Activated CD4-positive, alpha-beta memory T cell treated with anti-CD3 and anti-CD28 coated beads for 36 hours (primary cell): ENCODE data around the gene ALLC. TPM values are rescaled to one million over a fixed set of nuclear protein-coding genes. Genes with fewer than 3 reads are reported as not detected.
"Not testable (repeated sequence)": the region's sequence is repeated elsewhere in the genome, so short reads cannot be mapped to it uniquely, and the experiment has no call there.

Source experiments
- CTCF ChIA-PET: fragments of 350-600 bp; sonication (Branson Sonifier 250); formaldehyde crosslinking; loops from one replicate; lab custom pipeline; 2021; ENCODE audit warnings: antibody characterized with exemption, inconsistent platforms; lab: Charles Lee
- POLR2A ChIA-PET: fragments of 350-600 bp; sonication (Branson Sonifier 250); formaldehyde crosslinking; loops from one replicate; lab custom pipeline; 2021; ENCODE audit warnings: antibody characterized with exemption; lab: Charles Lee
- DNase-seq: peaks from one replicate; pipeline ENCODE4 v3.0.0-alpha.2; 2020
- H3K27ac Mint-ChIP-seq: one replicate; pipeline ENCODE4 v1.8.0; 2021; ENCODE audit warnings: mixed read lengths
- H3K27me3 Mint-ChIP-seq: one replicate; pipeline ENCODE4 v1.8.0; 2021; ENCODE audit warnings: mixed read lengths
- H3K36me3 Mint-ChIP-seq: one replicate; pipeline ENCODE4 v1.8.0; 2021; ENCODE audit warnings: mixed read lengths
- H3K4me1 Mint-ChIP-seq: one replicate; pipeline ENCODE4 v1.8.0; 2021; ENCODE audit warnings: low read depth, mixed read lengths
- H3K4me3 Mint-ChIP-seq: one replicate; pipeline ENCODE4 v1.8.0; 2021; ENCODE audit warnings: mild to moderate bottlenecking, mixed read lengths
- H3K9me3 Mint-ChIP-seq: one replicate; pipeline ENCODE4 v1.8.0; 2021; ENCODE audit warnings: mixed read lengths
- intact Hi-C: fragments of 100-400 bp; cut with micrococcal nuclease; formaldehyde crosslinking; loops from one replicate; pipeline ENCODE4 v1.15.1; 2023
- total RNA-seq, 2 experiments: library from RNA; stranded (reverse); gene quantifications; one replicate each; pipeline ENCODE4 v1.2.3, GENCODE V29; 2021

The ALLC gene
- total RNA-seq, 2 experiments from 2014 or later = not detected

DNA sequence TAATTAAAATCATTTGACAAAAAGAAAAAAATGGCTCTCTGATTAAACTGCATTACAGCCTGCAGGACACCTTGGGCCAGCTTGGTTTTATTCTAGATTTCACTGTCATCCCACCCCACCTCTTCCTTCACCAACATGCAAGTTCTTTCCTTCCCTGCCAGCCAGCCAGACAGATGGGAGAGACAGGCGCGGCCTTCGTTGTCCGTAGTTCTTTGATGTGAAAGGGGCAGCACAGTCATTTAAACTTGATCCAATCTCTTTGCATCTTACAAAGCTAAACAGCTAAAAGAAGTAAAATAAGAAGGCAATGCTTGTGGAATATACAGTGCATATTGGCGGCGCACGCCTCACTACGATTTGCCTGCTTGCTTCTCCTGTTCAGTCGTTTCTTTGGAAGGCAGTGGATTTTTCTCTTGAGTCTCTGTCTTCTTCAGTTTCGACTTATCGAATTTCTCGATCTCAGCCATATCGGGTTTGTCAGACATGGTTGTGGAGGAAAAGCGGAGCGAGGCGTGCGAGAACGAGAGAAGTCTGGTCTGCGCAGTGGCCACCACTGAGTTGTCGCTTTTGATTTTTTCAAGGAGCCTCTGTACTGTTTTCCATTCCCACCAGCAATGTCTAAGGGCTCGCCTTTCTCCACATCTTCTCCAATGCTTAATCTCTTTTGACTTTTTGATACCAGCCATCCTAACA, 40.7 kb upstream of the ALLC start:
- no peak for DNase-seq
- Mint-ChIP-seq H3K4me3 (no peak overlapping the region), H3K4me1 (no peaks in the 10 kb centered on the region), H3K9me3 (peaks cover 14% of the 10 kb centered on the region), H3K36me3 (no peaks in the 10 kb centered on the region), H3K27me3 (no peaks in the 10 kb centered on the region), H3K27ac (no peak overlapping the region)
- ChIA-PET CTCF (interaction anchor here (0.6 kb wide), 1 partner anchor 34 kb away, joined by 3 read pairs; no protein-coding TSS in a partner anchor), POLR2A (no interaction called here)
- intact Hi-C loops = no loop called here

DNA sequence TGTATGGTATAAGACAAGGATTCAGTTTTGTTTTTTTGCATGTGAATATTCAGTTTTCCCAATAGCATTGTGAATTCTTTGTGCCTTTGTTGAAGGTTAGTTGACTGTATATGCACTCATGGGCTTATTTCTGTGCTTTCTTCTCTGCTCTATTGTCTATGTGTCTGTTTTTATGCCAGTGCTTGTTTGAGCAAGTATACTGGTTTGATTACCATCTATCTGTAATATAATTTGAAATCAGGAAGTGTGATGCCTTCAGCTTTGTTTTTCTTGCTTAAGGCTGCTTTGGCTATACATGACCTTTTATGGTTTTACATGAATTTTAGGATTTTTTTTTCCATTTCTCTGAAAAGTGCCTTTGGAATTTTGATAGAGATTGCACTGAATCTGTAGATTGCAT, 39.6 kb upstream of the ALLC start:
- Mint-ChIP-seq H3K27ac (no peak overlapping the region), H3K27me3 (no peaks in the 10 kb centered on the region), H3K4me1 (no peaks in the 10 kb centered on the region), H3K9me3 (peaks cover 14% of the 10 kb centered on the region), H3K36me3 (no peaks in the 10 kb centered on the region), H3K4me3 (no peak overlapping the region)
- ChIA-PET CTCF (interaction anchor here (0.6 kb wide), 1 partner anchor 44 kb away, joined by 3 read pairs; no protein-coding TSS in a partner anchor), POLR2A (no interaction called here)
- DNase-seq = no peak
- intact Hi-C loops = no loop called here

DNA sequence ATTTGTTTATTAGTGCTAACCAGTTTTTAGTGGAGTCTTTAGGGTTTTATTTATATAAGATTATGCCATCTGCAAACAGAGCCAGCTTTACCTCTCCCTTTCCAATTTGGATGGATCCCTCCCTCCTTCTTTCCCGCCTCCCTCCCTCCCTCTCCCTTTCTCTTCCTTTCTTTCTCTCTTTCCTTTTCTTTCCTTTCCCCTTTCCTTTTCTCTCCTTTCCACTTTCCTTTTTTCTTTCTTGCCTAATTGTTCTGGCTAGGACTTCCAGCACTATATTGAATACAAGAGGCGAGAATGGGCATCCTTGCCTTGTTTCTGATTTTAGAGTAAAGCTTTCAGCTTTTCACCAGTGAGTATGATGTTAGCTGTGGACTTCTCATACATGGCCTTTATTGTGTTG, 39.0 kb upstream of the ALLC start:
- H3K27ac Mint-ChIP-seq = no peak overlapping the region

DNA sequence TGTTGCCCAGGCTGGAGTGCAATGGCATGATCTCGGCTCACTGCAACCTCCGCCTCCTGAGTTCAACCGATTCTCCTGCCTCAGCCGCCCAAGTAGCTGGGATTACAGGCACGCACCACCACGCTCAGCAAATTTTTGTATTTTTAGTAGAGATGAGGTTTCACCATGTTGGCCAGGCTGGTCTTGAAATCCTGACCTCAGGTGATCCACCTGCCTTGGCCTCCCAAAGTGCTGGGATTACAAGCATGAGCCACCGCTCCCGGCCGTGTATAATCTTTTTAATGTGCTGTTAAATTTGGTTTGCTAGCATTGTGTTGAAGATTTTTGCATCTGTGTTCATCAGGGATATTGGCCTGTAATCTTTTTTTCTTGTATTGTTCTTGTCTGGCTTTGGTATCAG, 38.3 kb upstream of the ALLC start:
- H3K27me3 Mint-ChIP-seq, CTCF ChIA-PET, H3K4me1 Mint-ChIP-seq: not testable (repeated sequence)

More for the DNA sequence above, 39.0 kb upstream of the ALLC start:
- Mint-ChIP-seq H3K4me1 (no peaks in the 10 kb centered on the region), H3K36me3 (no peaks in the 10 kb centered on the region), H3K4me3 (no peak overlapping the region), H3K9me3 (peaks cover 11% of the 10 kb centered on the region), H3K27me3 (no peaks in the 10 kb centered on the region)
- no peak for DNase-seq
- ChIA-PET POLR2A (no interaction called here), CTCF (no interaction called here)
- intact Hi-C loops = no loop called here

DNA sequence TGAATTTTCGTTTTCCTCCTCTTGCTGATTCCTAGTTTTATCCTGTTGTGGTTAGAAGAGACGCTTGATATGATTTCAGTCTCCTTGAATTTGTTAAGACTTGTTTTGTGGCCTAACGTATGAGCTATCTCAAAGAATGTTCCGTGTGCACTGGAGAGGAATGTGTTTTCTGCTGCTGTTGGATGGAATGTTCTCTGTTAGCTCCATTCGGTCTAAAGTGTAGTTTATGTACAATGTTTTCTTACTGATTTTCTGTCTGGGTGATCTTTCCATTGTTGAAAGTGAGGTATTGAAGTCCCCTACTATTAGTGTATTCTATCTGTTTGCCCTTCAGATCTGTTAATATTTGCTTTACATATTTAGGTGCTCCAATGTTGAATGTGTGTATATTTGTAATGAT, 37.2 kb upstream of the ALLC start:
- H3K36me3 Mint-ChIP-seq = no peaks in the 10 kb centered on the region
- no peaks in the 10 kb centered on the region for H3K4me1 Mint-ChIP-seq
- ChIA-PET POLR2A (no interaction called here), CTCF (interaction anchor here (0.6 kb wide), 1 partner anchor 179 kb away, joined by 3 read pairs; no protein-coding TSS in a partner anchor)
- no peaks in the 10 kb centered on the region for H3K27me3 Mint-ChIP-seq
- no peak for DNase-seq
- no peak overlapping the region for H3K4me3 Mint-ChIP-seq
- intact Hi-C loops = no loop called here
- no peak overlapping the region for H3K27ac Mint-ChIP-seq
- peaks cover 6% of the 10 kb centered on the region for H3K9me3 Mint-ChIP-seq

More for the DNA sequence above, 38.3 kb upstream of the ALLC start:
- peaks cover 11% of the 10 kb centered on the region for H3K9me3 Mint-ChIP-seq
- H3K36me3 Mint-ChIP-seq, H3K27ac Mint-ChIP-seq, POLR2A ChIA-PET, DNase-seq, H3K4me3 Mint-ChIP-seq, intact Hi-C loops: not testable (repeated sequence)

DNA sequence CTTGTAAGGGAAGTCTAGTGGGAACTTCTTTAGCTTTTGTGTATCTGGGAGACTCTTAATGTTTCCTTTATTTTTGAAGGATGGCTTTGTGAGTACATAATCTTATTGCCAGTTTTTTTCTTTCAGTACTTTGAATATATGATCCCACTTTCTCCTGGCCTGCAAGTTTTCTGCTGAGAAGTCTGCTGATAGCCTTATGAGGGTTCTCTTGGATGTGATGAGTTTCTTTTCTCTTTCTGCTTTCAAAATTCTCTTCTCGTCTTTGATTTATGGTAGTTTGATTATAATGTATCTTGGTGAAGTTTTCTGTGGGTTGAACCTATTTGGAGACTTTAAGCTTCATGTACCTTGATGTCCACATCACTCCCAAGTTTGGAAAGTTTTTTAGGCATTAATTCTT, 35.0 kb upstream of the ALLC start:
- H3K4me3 Mint-ChIP-seq = no peak overlapping the region
- peaks cover 4% of the 10 kb centered on the region for H3K27me3 Mint-ChIP-seq
- no peak for DNase-seq
- POLR2A ChIA-PET = no interaction called here
- H3K9me3 Mint-ChIP-seq = no peaks in the 10 kb centered on the region
- H3K36me3 Mint-ChIP-seq = no peaks in the 10 kb centered on the region
- H3K27ac Mint-ChIP-seq = no peak overlapping the region
- H3K4me1 Mint-ChIP-seq = no peaks in the 10 kb centered on the region
- CTCF ChIA-PET = no interaction called here
- intact Hi-C loops = no loop called here

DNA sequence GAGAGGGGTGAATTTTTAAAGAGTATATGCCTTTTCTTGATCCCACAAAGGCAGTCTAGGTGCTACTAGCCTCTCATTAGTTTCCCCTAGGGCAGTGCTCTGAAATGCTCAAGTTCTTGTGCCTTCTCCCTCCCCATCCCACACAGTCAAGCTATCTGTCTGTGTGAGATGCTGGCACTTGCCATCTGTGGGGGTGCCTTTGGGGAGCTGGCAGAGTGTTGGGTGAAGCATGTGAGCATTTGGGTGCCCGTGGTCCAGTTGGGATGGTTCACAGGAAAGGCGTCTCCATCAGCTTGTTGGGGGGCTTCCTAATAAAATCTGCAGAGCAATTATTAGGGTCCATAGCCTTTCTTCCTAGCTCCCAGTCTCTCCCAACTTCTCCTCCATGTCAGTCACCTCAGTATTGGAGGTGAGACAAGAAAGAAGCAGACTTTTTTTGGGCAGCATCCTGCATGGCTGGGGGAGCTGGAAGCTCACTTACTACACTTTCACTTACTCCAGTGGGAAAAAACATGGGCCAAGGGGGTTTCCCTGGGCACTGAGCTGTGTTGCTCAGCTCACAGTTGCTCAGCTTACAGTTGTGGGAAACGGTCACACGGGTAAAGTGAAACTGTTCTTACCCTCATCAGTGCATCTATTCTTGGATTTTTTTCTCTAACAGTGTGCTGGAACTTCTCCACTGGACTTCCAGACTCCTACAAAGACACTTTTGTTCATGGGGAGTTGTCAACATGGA, 33.8 kb upstream of the ALLC start:
- POLR2A ChIA-PET = no interaction called here
- CTCF ChIA-PET = no interaction called here
- H3K4me1 Mint-ChIP-seq = no peaks in the 10 kb centered on the region

DNA sequence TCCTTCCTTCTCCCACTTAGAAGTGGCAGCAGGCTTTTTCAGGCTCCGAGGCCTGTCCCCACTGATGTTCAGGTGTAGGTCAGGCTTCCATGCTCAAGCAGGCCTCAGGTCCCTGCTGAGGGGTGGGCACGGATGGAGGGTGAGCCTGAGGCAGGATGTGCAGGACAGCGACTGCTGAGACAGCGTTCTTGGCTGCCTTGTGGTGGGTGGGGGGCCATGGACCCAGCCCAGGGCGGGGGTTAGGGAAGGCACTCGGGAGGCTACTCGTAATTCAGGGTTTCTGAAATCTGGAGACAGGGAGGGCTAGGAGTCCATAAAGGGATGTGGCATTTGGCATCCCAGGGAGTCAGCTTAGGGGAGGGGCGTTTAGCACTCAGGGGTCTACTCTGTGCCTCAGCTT, 32.8 kb upstream of the ALLC start:
- Mint-ChIP-seq H3K27me3 (peaks cover 4% of the 10 kb centered on the region), H3K4me3 (no peak overlapping the region), H3K9me3 (no peaks in the 10 kb centered on the region), H3K4me1 (no peaks in the 10 kb centered on the region), H3K36me3 (no peaks in the 10 kb centered on the region), H3K27ac (no peak overlapping the region)
- peak; percentile 5 for DNase-seq
- intact Hi-C loops = no loop called here
- ChIA-PET POLR2A (no interaction called here), CTCF (no interaction called here)

More for the DNA sequence above, 33.8 kb upstream of the ALLC start:
- DNase-seq = peak; percentile 5
- Mint-ChIP-seq H3K36me3 (no peaks in the 10 kb centered on the region), H3K27ac (no peak overlapping the region), H3K9me3 (no peaks in the 10 kb centered on the region), H3K4me3 (no peak overlapping the region), H3K27me3 (peaks cover 4% of the 10 kb centered on the region)
- intact Hi-C loops = no loop called here

DNA sequence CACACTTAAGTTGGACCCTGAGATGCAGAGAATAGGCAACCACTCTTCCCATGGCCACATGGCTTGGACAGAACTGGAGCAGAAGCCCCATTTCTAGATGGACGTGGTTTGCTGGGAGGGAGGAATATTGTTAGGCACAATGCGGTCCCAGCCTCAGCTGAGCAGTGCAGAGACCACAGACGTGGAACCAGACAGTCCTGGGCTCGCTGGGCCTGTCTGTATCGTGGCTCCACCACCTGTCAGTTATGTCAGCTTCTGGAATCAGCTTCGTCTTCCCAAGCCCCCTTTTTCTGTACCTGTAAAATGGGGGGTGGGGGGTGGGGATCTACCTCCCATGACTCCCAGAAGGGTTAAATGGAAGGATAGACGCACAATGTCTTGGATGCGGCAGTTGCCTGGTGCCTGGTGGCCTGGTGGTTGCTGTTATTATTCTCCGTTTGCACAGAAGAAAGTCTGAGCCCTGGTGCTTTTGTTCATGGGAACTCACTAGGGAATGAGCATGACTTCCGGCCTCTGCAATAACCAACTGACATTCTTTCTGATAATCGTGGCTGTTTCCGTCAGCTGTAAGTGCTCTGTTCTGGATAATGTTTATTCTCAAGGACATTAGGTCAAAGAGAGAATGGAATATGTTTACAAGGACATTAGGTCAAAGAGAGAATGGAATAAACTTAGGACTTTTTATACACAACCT, 31.7 kb upstream of the ALLC start:
- intact Hi-C loops = no loop called here
- Mint-ChIP-seq H3K4me3 (no peak overlapping the region), H3K27me3 (peaks cover 4% of the 10 kb centered on the region), H3K4me1 (no peaks in the 10 kb centered on the region), H3K9me3 (no peaks in the 10 kb centered on the region), H3K27ac (no peak overlapping the region), H3K36me3 (no peaks in the 10 kb centered on the region)
- DNase-seq = peak; percentile 1
- CTCF ChIA-PET = no interaction called here
- POLR2A ChIA-PET = no interaction called here

DNA sequence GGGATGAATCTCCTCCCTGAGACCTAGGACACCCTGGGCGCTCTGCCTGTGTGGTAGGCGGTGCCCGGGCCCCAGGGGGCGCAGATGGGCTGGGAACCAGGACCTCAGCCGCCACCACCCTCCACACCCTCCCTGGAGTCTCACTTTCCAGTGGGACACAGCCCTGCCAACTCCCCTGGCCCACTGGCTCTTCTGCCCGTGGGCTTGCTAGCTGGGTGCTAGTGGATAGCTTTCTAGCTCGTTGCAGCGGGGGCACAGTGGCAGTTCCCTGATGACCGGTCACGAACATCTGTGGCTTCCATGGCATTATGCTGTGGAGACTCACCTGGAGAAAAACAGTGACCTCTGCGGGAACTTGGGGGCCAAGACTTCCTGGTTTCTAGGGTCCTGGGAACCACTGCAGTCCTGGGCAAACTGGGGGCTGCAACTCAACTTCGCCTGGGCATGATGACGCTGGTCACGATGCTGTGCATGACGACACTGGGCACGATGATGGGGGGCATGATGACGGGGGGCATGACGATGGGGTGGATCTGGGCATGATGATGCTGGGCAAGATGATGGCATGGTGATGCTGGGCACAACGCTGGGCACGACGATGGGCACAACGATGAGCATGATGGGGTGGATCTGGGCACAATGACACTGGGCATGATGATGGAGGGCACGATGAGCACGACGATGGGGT, 31.0 kb upstream of the ALLC start:
- H3K4me3 Mint-ChIP-seq = no peak overlapping the region
- POLR2A ChIA-PET = no interaction called here
- intact Hi-C loops = no loop called here
- no peaks in the 10 kb centered on the region for H3K36me3 Mint-ChIP-seq
- H3K27me3 Mint-ChIP-seq = peaks cover 4% of the 10 kb centered on the region
- DNase-seq = peak; percentile 6
- CTCF ChIA-PET = no interaction called here
- no peaks in the 10 kb centered on the region for H3K9me3 Mint-ChIP-seq
- H3K4me1 Mint-ChIP-seq = no peaks in the 10 kb centered on the region
- H3K27ac Mint-ChIP-seq = no peak overlapping the region

DNA sequence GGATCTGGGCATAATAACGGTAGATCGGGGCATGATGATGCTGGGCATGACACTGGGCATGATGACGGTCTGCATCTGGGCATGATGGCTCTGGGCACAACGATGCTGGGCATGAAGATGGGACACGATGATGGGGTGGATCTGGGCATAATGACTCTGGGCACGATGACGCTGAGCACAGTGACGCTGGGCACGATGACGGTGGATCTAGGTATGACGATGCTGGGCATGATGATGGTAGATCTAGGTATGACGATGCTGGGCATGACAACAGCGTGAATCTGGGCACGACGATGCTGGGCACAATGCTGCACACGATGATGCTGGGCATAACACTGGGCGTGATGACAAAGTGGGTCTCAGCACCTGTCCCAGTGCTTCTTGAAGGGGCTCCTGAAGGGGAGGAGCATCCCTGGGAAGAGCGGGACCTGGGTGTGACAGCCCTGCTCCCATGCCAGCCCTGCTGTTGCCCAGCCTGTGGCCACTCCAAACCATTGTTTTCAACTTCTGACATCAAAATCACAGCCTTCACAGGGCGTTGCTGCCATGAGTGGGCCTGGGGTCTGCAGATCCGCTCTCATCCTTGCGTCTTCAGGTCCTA, 30.4 kb upstream of the ALLC start:
- ChIA-PET CTCF (no interaction called here), POLR2A (no interaction called here)
- intact Hi-C loops = no loop called here
- Mint-ChIP-seq H3K27me3 (peaks cover 4% of the 10 kb centered on the region), H3K9me3 (no peaks in the 10 kb centered on the region), H3K4me3 (no peak overlapping the region), H3K36me3 (no peaks in the 10 kb centered on the region), H3K4me1 (no peaks in the 10 kb centered on the region), H3K27ac (no peak overlapping the region)
- peak; percentile 5 for DNase-seq
